GM21825 (cell line): Measurements from ENCODE around the gene SKAP2.
A peak's percentile ranks its signal among the peaks of the same experiment; 100 is the strongest.

ENCODE experiments used
- ATAC-seq: cut with Tn5 transposase; IDR thresholded peaks from one replicate; pipeline ENCODE4 v1.9.1; 2021; ENCODE audit warnings: mild to moderate bottlenecking, moderate library complexity; ENCODE audit not compliant: unreplicated experiment

Gene SKAP2

GRCh38 chr7:26698194-26698593 is 166.2 kb downstream of the SKAP2 start:
- ATAC-seq, result no peak

- ATAC-seq, result no peak
These were observed 167.4 kb downstream of the SKAP2 start for GRCh38 chr7:26696978-26697377.

- ATAC-seq, result no peak
These were observed 168.2 kb downstream of the SKAP2 start for GRCh38 chr7:26696161-26696560.

GRCh38 chr7:26694713-26695112 is 169.7 kb downstream of the SKAP2 start:
- ATAC-seq, result no peak

- ATAC-seq, result no peak
These were observed 170.2 kb downstream of the SKAP2 start for GRCh38 chr7:26694141-26694540.

GRCh38 chr7:26691886-26692285 is 172.5 kb downstream of the SKAP2 start:
- ATAC-seq, result no peak

- no peak for ATAC-seq
These were observed 173.0 kb downstream of the SKAP2 start for GRCh38 chr7:26691406-26691805.

GRCh38 chr7:26690135-26690805 is 174.1 kb downstream of the SKAP2 start:
- no peak for ATAC-seq

- peak; percentile 78 for ATAC-seq
These were observed 175.4 kb downstream of the SKAP2 start for GRCh38 chr7:26688936-26689506.

- ATAC-seq, result no peak
These were observed 176.0 kb downstream of the SKAP2 start for GRCh38 chr7:26688388-26688787.

- ATAC-seq, result no peak
These were observed 177.4 kb downstream of the SKAP2 start for GRCh38 chr7:26687032-26687431.

- no peak for ATAC-seq
These were observed 177.9 kb downstream of the SKAP2 start for GRCh38 chr7:26686448-26686981.

- no peak for ATAC-seq
These were observed 178.8 kb downstream of the SKAP2 start for GRCh38 chr7:26685606-26686005.

- ATAC-seq, result no peak
These were observed 179.9 kb downstream of the SKAP2 start for GRCh38 chr7:26684447-26684846.

GRCh38 chr7:26683277-26683676 is 181.1 kb downstream of the SKAP2 start:
- ATAC-seq, result no peak

- ATAC-seq, result no peak
These were observed 182.5 kb downstream of the SKAP2 start for GRCh38 chr7:26681819-26682418.

GRCh38 chr7:26680587-26680986 is 183.8 kb downstream of the SKAP2 start:
- no peak for ATAC-seq

GRCh38 chr7:26675143-26675887 is 189.1 kb downstream of the SKAP2 start:
- ATAC-seq, result no peak

- no peak for ATAC-seq
These were observed 190.5 kb downstream of the SKAP2 start for GRCh38 chr7:26673858-26674257.

- ATAC-seq, result no peak
These were observed 191.1 kb downstream of the SKAP2 start for GRCh38 chr7:26673271-26673670.

- no peak for ATAC-seq
These were observed 193.5 kb downstream of the SKAP2 start for GRCh38 chr7:26670841-26671240.
